ENCODE results near the gene MCF2L.

DNA sequence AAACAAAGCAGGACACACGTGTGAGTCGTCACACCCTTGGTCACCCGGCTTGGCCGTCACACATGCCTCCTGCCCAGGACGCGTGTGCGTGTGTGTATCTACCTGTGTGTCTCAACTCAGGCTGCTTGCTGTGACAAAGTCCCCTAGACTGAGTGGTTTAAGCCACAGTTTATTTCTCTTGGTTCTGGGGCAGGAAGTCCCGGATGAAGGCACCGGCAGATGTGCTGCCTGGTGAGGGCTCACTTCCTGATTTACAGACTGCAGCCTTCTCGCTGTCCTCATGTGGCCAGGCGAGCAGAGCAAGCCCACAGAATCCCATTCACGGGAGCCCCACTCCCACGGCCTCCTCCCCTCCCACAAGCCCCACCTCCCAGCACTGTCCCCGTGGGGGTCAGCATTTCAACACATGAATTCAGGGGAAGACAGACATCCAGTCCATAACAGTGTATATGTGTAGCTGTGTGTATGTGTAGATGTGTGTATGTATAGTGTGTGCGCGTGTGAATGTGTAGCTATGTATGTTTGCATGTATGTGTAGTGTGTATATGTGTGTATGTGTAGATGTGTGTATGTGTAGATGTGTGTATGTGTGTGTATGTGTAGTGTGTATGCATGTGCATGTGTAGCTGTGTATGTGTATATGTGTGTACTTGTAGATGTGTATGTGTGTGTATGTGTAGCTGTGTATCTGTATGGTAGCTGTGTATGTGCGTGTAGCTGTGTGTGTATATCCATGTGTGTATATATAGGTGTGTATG, 51.5 kb downstream of the MCF2L start:
- no peak for TF ChIP-seq TAF1 (IDR thresholded peaks at IDR 0.05; ENCODE audit: borderline replicate concordance, insufficient read depth, low read length)
- TF ChIP-seq POLR2AphosphoS5 (IDR thresholded peaks at IDR 0.05; ENCODE audit: low read depth, low read length): no peak
